WTC11 (cell line): ENCODE measurements around the gene SORT1. TPM values are rescaled to one million over a fixed set of nuclear protein-coding genes. Genes with fewer than 3 reads are reported as not detected.
A peak's percentile ranks its signal among the peaks of the same experiment; 100 is the strongest.

Experiments
- CREB1 ChIP-seq: sonication (generic); formaldehyde crosslinking; IDR thresholded peaks from 2 replicates; pipeline ENCODE4 v1.8.0; 2023; ENCODE audit warnings: mild to moderate bottlenecking, missing genetic modification reagents
- FOXK1 ChIP-seq: sonication (generic); formaldehyde crosslinking; IDR thresholded peaks from 2 replicates; pipeline ENCODE4 v1.8.0; 2022; ENCODE audit warnings: mild to moderate bottlenecking, moderate library complexity, missing genetic modification reagents
- FOXP1 ChIP-seq: sonication (generic); formaldehyde crosslinking; IDR thresholded peaks from 2 replicates; pipeline ENCODE4 v1.8.0; 2022; ENCODE audit warnings: missing genetic modification reagents, mild to moderate bottlenecking, moderate library complexity, borderline replicate concordance
- GABPB1 ChIP-seq: sonication (generic); formaldehyde crosslinking; IDR thresholded peaks from 2 replicates; pipeline ENCODE4 v1.8.1; 2023; ENCODE audit warnings: mild to moderate bottlenecking, missing genetic modification reagents
- GTF2I ChIP-seq: fragments of 250-450 bp; sonication (Bioruptor Pico); conservative IDR thresholded peaks from 2 replicates; pipeline ENCODE4 v1.4.0; 2021; ENCODE audit warnings: mild to moderate bottlenecking
- IRF2 ChIP-seq: sonication (generic); formaldehyde crosslinking; IDR thresholded peaks from 2 replicates; pipeline ENCODE4 v1.8.0; 2022; ENCODE audit warnings: low read depth, missing genetic modification reagents, borderline replicate concordance
- MAX ChIP-seq: sonication (generic); formaldehyde crosslinking; IDR thresholded peaks from 2 replicates; pipeline ENCODE4 v1.8.0; 2022; ENCODE audit warnings: mild to moderate bottlenecking, missing genetic modification reagents
- NR1H2 ChIP-seq: sonication (generic); formaldehyde crosslinking; IDR thresholded peaks from 2 replicates; pipeline ENCODE4 v1.9.0; 2021; ENCODE audit warnings: mild to moderate bottlenecking, moderate library complexity, missing genetic modification reagents
- RELA ChIP-seq: sonication (generic); formaldehyde crosslinking; IDR thresholded peaks from 2 replicates; pipeline ENCODE4 v1.8.1; 2022; ENCODE audit warnings: missing genetic modification reagents, mild to moderate bottlenecking, borderline replicate concordance
- SMAD3 ChIP-seq: sonication (generic); formaldehyde crosslinking; IDR thresholded peaks from 2 replicates; pipeline ENCODE4 v1.8.0; 2022; ENCODE audit warnings: missing genetic modification reagents, mild to moderate bottlenecking, borderline replicate concordance
- TCF7 ChIP-seq: sonication (generic); formaldehyde crosslinking; IDR thresholded peaks from 2 replicates; pipeline ENCODE4 v1.8.0; 2022; ENCODE audit warnings: mild to moderate bottlenecking, low read depth, missing genetic modification reagents, moderate library complexity
- TEAD1 ChIP-seq: sonication (generic); formaldehyde crosslinking; IDR thresholded peaks from 2 replicates; pipeline ENCODE4 v1.8.0; 2022; ENCODE audit warnings: mild to moderate bottlenecking, missing genetic modification reagents
- TEAD4 ChIP-seq: sonication (generic); formaldehyde crosslinking; IDR thresholded peaks from 2 replicates; pipeline ENCODE4 v1.8.0; 2022; ENCODE audit warnings: mild to moderate bottlenecking, missing genetic modification reagents
- ZBTB43 ChIP-seq: sonication (generic); formaldehyde crosslinking; IDR thresholded peaks from 2 replicates; pipeline ENCODE4 v1.8.1; 2023; ENCODE audit warnings: mild to moderate bottlenecking, missing genetic modification reagents
- ZNF138 ChIP-seq: sonication (generic); formaldehyde crosslinking; conservative IDR thresholded peaks from 2 replicates; pipeline ENCODE4 v1.8.1; 2022; ENCODE audit warnings: mild to moderate bottlenecking, moderate library complexity, missing genetic modification reagents
- ZNF232 ChIP-seq: sonication (generic); formaldehyde crosslinking; IDR thresholded peaks from 2 replicates; pipeline ENCODE4 v1.8.0; 2022; ENCODE audit warnings: mild to moderate bottlenecking, missing genetic modification reagents
- ZNF416 ChIP-seq: fragments of 250-450 bp; sonication (Bioruptor Pico); IDR thresholded peaks from 2 replicates; pipeline ENCODE4 v1.9.0; 2021; ENCODE audit warnings: mild to moderate bottlenecking, inconsistent platforms
- ZNF423 ChIP-seq: fragments of 250-450 bp; sonication (Bioruptor Pico); IDR thresholded peaks from 2 replicates; pipeline ENCODE4 v2.1.2; 2022; ENCODE audit warnings: mild to moderate bottlenecking, moderate library complexity
- ZNF512 ChIP-seq: sonication (generic); formaldehyde crosslinking; IDR thresholded peaks from 2 replicates; pipeline ENCODE4 v1.8.1; 2022; ENCODE audit warnings: missing genetic modification reagents, borderline replicate concordance
- total RNA-seq: library from RNA; stranded (reverse); gene quantifications from 3 replicates; pipeline ENCODE4 v1.2.3, GENCODE V29; 2021
- TF ChIP-seq, protein P1 (sequence below): sonication (generic); formaldehyde crosslinking; IDR thresholded peaks from 2 replicates; pipeline ENCODE4 v1.8.1; 2022; ENCODE audit warnings: low read depth, missing genetic modification reagents, borderline replicate concordance
- TF ChIP-seq, protein P2 (sequence below): sonication (generic); formaldehyde crosslinking; IDR thresholded peaks from 2 replicates; pipeline ENCODE4 v1.8.0; 2023; ENCODE audit warnings: missing genetic modification reagents
- TF ChIP-seq, protein P3 (sequence below): sonication (generic); formaldehyde crosslinking; IDR thresholded peaks from 2 replicates; pipeline ENCODE4 v1.8.1; 2022; ENCODE audit warnings: mild to moderate bottlenecking, moderate library complexity, missing genetic modification reagents
- TF ChIP-seq, protein P4 (sequence below): fragments of 250-450 bp; sonication (Bioruptor Pico); IDR thresholded peaks from 2 replicates; pipeline ENCODE4 v1.9.0; 2021; ENCODE audit warnings: mild to moderate bottlenecking
- TF ChIP-seq, protein P5 (sequence below): fragments of 250-450 bp; sonication (Bioruptor Pico); IDR thresholded peaks from 2 replicates; pipeline ENCODE4 v1.9.0; 2021; ENCODE audit warnings: mild to moderate bottlenecking, borderline replicate concordance
- TF ChIP-seq, protein P6 (sequence below): sonication (generic); formaldehyde crosslinking; IDR thresholded peaks from 2 replicates; pipeline ENCODE4 v1.8.0; 2022; ENCODE audit warnings: mild to moderate bottlenecking, missing genetic modification reagents

SORT1 gene
- total RNA-seq, 1 experiment from 2014 or later: 55.9 TPM

GRCh38 chr1:109263597-109264378, 133.9 kb downstream of the SORT1 start (continued):
- peak; percentile 93 for TF ChIP-seq ZBTB43 (CRISPR knock-in tag)
- TF ChIP-seq, protein P1, sequence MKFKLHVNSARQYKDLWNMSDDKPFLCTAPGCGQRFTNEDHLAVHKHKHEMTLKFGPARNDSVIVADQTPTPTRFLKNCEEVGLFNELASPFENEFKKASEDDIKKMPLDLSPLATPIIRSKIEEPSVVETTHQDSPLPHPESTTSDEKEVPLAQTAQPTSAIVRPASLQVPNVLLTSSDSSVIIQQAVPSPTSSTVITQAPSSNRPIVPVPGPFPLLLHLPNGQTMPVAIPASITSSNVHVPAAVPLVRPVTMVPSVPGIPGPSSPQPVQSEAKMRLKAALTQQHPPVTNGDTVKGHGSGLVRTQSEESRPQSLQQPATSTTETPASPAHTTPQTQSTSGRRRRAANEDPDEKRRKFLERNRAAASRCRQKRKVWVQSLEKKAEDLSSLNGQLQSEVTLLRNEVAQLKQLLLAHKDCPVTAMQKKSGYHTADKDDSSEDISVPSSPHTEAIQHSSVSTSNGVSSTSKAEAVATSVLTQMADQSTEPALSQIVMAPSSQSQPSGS (CRISPR knock-in tag): peak; percentile 38; the same call in 1 of the 2 replicates
- TF ChIP-seq, protein P2, sequence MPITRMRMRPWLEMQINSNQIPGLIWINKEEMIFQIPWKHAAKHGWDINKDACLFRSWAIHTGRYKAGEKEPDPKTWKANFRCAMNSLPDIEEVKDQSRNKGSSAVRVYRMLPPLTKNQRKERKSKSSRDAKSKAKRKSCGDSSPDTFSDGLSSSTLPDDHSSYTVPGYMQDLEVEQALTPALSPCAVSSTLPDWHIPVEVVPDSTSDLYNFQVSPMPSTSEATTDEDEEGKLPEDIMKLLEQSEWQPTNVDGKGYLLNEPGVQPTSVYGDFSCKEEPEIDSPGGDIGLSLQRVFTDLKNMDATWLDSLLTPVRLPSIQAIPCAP (CRISPR knock-in tag): 0 out of 2 replicates have a peak, but pooled peaks have one; percentile 58
- TF ChIP-seq, protein P3, sequence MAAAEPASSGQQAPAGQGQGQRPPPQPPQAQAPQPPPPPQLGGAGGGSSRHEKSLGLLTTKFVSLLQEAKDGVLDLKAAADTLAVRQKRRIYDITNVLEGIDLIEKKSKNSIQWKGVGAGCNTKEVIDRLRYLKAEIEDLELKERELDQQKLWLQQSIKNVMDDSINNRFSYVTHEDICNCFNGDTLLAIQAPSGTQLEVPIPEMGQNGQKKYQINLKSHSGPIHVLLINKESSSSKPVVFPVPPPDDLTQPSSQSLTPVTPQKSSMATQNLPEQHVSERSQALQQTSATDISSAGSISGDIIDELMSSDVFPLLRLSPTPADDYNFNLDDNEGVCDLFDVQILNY (CRISPR knock-in tag): peak; percentile 65; the same call in 1 of the 2 replicates
- TF ChIP-seq ZNF232 (CRISPR knock-in tag): peak; percentile 95
- TF ChIP-seq FOXP1 (CRISPR knock-in tag): peak; percentile 71; the same call in 1 of the 2 replicates
- TF ChIP-seq ZNF138 (CRISPR knock-in tag): no peak
- TF ChIP-seq MAX: peak; percentile 98
- TF ChIP-seq SMAD3 (CRISPR knock-in tag): peak; percentile 95
- no peak for TF ChIP-seq GTF2I (CRISPR knock-in tag)
- TF ChIP-seq, protein P4, sequence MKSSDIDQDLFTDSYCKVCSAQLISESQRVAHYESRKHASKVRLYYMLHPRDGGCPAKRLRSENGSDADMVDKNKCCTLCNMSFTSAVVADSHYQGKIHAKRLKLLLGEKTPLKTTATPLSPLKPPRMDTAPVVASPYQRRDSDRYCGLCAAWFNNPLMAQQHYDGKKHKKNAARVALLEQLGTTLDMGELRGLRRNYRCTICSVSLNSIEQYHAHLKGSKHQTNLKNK (CRISPR knock-in tag): no peak
- TF ChIP-seq IRF2 (CRISPR knock-in tag): no peak
- TF ChIP-seq FOXK1: peak; percentile 72
- no peak for TF ChIP-seq ZNF423 (CRISPR knock-in tag)
- TF ChIP-seq GABPB1: peak; percentile 55; the same call in 1 of the 2 replicates
- peak; percentile 71 for TF ChIP-seq RELA
- peak; percentile 41; the same call in 1 of the 2 replicates for TF ChIP-seq TCF7
- TF ChIP-seq NR1H2 (CRISPR knock-in tag): no peak
- TF ChIP-seq, protein P5, sequence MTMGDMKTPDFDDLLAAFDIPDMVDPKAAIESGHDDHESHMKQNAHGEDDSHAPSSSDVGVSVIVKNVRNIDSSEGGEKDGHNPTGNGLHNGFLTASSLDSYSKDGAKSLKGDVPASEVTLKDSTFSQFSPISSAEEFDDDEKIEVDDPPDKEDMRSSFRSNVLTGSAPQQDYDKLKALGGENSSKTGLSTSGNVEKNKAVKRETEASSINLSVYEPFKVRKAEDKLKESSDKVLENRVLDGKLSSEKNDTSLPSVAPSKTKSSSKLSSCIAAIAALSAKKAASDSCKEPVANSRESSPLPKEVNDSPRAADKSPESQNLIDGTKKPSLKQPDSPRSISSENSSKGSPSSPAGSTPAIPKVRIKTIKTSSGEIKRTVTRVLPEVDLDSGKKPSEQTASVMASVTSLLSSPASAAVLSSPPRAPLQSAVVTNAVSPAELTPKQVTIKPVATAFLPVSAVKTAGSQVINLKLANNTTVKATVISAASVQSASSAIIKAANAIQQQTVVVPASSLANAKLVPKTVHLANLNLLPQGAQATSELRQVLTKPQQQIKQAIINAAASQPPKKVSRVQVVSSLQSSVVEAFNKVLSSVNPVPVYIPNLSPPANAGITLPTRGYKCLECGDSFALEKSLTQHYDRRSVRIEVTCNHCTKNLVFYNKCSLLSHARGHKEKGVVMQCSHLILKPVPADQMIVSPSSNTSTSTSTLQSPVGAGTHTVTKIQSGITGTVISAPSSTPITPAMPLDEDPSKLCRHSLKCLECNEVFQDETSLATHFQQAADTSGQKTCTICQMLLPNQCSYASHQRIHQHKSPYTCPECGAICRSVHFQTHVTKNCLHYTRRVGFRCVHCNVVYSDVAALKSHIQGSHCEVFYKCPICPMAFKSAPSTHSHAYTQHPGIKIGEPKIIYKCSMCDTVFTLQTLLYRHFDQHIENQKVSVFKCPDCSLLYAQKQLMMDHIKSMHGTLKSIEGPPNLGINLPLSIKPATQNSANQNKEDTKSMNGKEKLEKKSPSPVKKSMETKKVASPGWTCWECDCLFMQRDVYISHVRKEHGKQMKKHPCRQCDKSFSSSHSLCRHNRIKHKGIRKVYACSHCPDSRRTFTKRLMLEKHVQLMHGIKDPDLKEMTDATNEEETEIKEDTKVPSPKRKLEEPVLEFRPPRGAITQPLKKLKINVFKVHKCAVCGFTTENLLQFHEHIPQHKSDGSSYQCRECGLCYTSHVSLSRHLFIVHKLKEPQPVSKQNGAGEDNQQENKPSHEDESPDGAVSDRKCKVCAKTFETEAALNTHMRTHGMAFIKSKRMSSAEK: peak; percentile 69; the same call in 1 of the 2 replicates
- TF ChIP-seq ZNF512: no peak
- TF ChIP-seq, protein P6, sequence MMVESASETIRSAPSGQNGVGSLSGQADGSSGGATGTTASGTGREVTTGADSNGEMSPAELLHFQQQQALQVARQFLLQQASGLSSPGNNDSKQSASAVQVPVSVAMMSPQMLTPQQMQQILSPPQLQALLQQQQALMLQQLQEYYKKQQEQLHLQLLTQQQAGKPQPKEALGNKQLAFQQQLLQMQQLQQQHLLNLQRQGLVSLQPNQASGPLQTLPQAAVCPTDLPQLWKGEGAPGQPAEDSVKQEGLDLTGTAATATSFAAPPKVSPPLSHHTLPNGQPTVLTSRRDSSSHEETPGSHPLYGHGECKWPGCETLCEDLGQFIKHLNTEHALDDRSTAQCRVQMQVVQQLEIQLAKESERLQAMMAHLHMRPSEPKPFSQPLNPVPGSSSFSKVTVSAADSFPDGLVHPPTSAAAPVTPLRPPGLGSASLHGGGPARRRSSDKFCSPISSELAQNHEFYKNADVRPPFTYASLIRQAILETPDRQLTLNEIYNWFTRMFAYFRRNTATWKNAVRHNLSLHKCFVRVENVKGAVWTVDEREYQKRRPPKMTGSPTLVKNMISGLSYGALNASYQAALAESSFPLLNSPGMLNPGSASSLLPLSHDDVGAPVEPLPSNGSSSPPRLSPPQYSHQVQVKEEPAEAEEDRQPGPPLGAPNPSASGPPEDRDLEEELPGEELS (CRISPR knock-in tag): peak; percentile 90
- peak; percentile 88 for TF ChIP-seq TEAD1
- no peak for TF ChIP-seq ZNF416
- peak; percentile 82 for TF ChIP-seq CREB1
- TF ChIP-seq TEAD4: 0 out of 2 replicates have a peak, but pooled peaks have one; percentile 49
